ENCODE measurements around the gene IL36A. TPM values are rescaled to one million over a fixed set of nuclear protein-coding genes. Genes with fewer than 3 reads are reported as not detected.

The IL36A gene, protein sequence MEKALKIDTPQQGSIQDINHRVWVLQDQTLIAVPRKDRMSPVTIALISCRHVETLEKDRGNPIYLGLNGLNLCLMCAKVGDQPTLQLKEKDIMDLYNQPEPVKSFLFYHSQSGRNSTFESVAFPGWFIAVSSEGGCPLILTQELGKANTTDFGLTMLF
- total RNA-seq (2014; rRNA removed; shearing (Covaris generic)) = not detected in 2 replicates

DNA sequence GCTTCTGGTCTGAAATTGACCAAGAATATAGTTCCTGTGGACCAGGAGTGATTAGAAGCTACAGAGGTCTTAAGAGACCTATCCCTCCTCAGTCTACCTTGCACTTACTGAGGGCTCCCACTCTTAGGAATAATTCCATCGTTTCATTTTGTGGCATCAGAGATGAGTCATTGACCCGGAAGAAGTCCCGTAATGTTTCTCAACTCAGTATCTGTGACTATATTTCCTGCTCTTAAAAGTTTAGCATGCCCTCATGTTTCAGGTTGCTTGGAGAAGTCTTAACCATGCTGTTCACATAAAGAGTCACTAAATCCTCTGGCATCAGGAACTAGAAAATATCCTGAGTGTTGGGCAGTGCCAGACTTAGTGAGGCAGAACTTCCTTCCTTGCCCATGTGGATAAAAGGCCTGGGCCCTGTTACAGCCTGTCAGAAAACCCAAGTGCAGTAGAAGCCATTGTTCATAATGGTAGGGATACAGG lies at the start of gene IL36A:
Gene IL36A, plus strand, starts transcription at position 430 of the 480 bp plus-strand sequence. CDS start 413 bp downstream, outside the sequence.
- DNase-seq (ENCODE audit: low read depth) = no peak

DNA sequence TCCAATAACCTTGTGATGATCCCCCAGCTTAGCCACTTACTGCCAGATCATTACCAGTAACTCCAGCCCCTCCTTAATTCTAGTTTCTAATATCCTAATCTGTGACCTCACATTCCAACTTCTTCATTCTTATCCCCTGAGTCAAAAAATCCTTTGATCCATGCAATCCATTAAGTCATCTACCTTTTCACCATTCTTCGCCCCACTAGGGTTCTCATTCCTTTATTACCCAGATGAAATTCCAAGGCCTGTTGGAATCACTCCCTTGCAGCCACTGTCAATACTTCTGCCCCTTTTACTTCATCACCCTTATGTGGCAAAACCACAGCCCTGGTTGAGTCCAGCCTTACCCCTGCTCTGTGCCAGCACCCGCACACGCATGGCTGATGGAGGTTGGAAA lies 47.7 kb upstream of the IL36A start:
- no peak for DNase-seq (ENCODE audit: low read depth)

DNA sequence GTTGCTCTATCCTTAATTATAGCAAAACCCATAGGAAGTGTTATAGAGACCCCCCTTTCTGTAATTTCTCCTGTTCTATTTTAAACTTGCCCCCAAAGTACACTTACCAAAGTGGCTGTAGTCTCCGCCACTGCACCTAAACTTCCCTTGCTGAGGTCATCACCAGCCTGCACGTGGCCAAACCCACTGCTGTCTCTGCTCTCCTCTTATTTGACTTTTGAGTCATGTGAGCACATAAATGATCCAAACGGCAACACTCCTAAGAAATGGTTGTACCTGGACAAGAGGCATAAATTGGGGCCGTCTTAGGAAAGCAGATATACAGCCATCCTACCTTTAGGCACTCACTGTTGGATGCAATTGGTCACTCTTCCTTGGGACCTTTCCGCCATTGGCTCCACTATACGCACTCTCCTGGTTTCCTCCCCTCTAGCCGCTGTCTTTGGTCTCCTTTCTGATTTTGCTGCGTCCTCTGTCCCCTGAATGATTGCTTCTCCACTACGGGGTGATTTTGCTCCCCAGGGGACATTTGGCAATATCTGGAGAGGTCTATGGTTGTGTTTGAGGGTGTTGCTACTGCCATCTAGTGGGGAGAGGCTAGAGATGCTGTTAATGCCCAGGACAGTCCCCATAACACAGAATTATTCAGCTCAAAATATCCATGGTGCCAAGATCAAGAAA lies 46.7 kb upstream of the IL36A start:
- peak; percentile 65 for DNase-seq (ENCODE audit: low read depth)

DNA sequence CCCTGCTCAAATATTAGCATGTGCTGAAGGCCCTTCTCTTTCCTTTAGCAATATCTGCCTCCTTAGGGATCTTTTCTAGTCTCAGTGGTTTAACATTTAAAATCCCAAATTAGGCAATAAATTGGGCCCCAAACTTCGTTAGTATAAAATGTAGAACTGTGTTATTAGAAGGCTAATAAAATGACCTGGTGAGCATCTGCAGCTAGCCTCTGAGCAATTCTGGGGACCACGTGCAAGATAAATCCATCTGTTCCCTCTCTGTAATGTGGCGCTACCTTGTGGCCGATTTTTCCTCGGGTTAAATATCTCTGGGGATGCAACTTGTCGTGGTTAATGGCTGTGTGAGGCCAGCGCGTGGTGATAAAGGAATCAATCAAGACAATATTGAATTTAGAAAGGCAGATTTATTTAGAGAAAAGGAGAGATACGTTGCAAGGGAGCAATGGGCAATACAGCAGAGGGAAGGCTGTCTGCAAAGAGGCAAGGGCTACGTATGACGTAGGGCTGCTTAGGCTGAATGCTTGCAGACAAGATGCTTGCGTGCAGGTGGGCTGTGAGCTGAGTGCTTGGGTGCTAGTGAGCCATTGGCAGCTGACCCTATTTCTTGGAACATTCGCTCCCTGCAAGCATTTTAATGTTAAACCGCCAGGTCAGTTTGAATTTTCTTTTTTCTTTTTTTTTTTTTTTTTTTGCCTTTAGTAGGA lies 46.0 kb upstream of the IL36A start:
- DNase-seq (ENCODE audit: low read depth) = no peak

DNA sequence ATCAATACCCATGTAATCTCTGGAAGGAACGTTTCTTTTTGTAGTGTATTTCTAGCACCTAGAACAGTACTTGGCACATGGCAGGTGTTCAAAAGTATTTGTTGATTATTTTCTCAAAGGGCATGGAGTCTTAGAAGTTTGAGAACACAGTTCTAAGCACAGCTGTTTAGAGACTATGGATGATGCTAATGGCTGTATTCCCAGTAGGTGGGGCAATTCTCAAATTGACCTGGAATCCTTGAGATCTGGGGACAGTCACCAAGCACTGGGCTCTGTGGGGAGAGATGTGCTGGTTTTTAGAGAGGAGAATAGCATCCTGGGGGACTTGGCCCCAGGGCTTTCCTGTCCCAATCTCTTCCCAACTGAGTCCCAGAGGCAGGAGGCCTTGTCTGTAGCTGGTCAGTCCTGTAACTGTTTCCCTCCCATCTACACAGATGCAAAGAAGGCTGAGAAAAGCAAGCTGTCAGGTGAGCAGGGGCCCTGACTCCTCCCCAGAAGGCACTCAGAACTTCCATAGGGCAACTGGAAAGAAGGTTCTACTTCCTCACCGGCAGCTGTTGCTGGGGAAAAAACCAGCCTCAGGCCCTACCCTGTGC lies 44.9 kb upstream of the IL36A start:
- DNase-seq (ENCODE audit: low read depth) = no peak

DNA sequence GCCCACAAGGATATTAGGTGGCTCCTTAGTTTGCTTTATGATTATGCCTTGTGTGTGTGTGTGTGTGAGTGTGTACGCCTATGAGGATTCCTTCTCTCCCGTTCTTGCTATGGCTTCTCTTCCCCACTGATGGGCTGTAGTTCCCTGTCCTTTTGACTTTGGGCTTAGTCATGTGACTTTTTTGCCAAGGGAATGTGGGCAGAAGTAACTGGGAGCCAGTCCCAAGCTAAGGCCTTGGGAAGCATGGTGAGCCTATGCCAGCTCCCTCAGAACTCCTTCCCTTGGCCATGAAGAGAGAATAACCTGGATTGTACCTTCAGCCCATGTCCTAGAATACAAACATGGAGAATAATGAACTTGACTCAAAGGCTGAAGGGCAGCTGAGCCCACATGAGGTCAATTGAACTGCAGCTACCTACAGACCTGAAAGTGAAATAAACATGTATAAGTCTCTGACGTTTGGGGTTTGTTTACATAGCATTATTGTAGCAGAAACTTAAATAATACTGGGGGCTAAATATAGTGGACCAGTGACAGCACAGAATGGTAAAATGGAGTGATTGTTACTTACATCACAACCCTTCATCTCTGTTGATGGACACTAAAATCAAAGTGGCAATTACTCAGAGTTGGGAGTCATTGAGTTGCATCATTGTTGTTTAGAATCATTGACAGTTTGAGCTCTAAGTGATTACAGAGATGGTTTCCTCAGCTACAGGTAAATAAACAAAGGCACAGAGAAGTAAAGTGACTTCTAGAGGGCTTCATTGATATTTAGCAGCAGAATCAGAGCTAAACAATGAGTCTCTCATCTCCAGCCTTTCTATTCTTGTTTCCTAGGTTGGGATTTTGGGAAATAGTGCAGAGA lies 42.7 kb upstream of the IL36A start:
- DNase-seq (ENCODE audit: low read depth) = no peak

DNA sequence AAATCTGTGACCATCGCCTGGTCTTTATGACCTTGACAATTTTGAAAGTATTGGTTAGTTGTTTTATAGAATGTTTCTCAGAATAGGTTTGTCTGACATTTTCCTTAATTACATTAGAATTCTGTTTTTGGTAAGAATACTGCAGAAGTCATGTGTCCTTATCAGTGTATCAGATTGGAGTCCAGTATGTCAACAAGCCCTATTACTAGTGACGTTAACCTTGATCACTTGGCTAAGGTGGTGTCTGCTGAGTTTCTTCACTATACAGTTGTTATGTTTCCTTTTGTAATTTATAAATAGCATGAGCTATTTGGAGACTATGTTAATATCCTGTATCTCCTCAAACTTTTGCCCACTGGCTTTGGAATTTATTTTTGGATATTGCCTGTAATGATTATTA lies 38.2 kb upstream of the IL36A start:
- no peak for DNase-seq (ENCODE audit: low read depth)

DNA sequence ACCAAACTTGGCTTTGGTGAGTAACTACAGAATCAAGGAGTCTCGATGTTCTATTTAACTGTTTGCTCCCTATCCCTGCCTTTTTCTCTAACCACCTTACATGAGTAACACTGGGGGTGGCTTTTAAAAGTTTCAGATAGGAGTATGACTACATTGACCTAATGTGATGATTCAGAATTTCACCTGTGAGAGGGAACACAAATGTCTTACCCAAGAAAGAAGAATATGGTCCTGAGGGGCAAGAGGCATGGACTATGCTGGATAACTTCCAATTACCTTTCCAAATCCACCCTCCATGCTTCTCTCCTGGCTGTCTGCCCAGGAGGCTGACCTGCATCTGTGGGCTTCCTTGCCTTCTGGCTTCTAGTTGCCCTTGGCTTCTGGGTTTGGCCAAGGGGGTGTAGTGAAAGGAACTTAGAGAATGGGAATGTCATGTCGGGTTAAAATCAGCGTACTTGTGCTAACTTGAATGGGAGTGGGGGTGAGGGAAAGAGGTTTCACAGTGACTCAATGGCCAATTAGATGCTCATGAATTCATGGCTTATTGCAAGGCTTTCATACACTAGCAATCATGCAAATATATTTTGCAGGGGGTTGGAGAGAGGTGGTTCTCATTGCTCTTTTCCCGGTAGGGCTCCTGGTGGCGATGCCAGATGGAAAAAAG lies 32.7 kb upstream of the IL36A start:
- DNase-seq (ENCODE audit: low read depth) = no peak

DNA sequence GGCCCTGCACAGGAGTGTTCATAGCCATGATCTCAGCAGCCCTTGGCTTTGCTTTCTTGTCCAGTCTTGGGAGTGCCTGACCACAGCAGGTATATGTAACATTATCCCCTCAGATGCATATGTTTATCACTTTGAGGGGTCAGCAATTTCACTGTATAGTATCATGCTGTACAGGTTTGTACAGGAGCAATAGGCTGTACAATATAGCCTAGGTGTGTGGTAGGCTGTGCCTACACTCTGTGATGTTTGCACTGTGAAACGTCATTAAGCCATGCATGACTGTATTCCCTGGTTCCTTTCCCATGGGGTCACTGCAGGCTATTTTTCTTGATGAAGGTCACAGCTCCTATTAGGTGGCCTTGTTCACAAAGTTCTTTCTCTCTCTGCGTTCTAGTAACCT lies 32.1 kb upstream of the IL36A start:
- DNase-seq (ENCODE audit: low read depth) = no peak

DNA sequence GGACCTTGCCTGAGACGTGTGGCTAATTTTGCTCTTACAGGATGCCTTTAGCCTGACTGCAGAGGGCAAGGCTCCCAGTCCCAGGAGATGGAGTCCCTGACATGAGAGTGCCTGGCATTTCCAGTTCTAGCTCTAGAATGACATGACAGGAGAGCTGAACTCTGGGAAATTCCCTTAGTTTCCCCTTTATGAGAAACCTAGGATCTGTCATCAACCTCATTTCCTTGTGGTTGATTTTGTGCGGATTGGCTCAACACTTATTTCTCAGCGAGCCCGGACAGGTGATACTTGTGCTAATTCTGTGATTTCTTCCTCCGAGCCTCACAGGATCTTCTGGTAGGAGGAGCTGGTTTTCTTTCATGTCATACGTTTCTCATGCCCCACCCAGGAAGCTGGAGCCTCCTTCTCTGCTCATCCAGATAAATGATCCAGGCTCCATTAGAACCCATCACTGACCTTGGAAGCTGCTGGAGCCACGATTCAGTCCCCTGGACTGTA lies 27.7 kb upstream of the IL36A start, which contains the start of gene IL36G:
Gene IL36G, plus strand, starts transcription at position 448 of the 498 bp plus-strand sequence. CDS start 633 bp downstream, outside the sequence.
- DNase-seq (ENCODE audit: low read depth) = no peak

DNA sequence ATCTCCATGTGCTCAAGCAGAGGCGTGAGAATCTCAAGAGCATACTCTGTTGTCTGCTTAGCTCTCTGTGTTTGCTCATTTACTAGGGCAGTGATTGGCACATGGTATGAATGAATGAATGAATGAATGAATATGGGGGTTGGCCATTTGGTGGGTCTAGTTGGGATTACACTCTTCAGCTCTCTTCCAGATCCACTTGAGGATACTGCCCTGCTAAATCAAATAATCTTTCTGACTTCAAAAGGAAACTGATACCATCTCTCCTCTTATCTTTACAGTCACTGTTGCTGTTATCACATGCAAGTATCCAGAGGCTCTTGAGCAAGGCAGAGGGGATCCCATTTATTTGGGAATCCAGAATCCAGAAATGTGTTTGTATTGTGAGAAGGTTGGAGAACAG lies 25.5 kb upstream of the IL36A start:
- DNase-seq (ENCODE audit: low read depth) = no peak

DNA sequence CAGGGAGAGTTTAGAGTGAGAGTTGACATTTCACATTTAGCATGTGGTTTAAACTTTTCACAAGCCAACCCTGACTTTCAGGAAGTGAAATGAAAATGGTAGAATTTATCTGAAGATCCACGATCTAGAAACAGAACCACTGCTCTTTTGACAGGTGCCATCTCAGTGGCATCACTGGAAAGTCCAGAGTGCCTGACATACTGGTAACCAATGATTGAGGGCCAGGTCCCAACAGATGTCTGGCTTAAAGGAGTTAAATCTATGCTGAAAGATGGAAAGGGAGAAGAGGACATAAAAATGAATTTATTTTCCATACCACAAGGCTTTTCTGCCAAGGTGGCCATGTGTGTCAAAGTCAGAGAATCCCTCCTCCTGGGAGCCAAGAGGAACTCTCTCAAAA lies 24.7 kb upstream of the IL36A start:
- DNase-seq (ENCODE audit: low read depth) = no peak

DNA sequence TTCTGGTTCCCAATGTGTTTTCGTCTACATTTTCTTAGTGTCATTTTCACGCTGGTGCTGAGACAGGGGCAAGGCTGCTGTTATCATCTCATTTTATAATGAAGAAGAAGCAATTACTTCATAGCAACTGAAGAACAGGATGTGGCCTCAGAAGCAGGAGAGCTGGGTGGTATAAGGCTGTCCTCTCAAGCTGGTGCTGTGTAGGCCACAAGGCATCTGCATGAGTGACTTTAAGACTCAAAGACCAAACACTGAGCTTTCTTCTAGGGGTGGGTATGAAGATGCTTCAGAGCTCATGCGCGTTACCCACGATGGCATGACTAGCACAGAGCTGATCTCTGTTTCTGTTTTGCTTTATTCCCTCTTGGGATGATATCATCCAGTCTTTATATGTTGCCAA lies 20.2 kb upstream of the IL36A start:
- DNase-seq (ENCODE audit: low read depth) = no peak

DNA sequence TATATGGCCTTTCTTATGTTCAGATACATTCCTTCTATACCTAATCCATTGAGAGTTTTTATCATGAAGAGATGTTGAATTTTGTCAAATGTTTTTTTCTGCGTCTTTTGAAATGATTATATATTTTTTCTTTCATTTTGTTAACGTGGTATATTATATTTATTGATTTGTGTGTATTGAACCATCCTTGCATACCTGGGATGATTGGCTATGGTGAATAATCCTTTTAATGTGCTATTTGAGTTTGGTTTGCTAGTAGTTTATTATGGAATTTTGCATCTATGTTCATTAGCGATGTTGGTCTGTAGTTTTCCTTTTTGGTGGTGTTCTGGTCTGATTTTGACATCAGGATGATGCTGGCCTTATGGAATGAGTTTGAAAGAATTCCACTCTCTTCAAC lies 15.6 kb upstream of the IL36A start:
- DNase-seq (ENCODE audit: low read depth) = no peak

DNA sequence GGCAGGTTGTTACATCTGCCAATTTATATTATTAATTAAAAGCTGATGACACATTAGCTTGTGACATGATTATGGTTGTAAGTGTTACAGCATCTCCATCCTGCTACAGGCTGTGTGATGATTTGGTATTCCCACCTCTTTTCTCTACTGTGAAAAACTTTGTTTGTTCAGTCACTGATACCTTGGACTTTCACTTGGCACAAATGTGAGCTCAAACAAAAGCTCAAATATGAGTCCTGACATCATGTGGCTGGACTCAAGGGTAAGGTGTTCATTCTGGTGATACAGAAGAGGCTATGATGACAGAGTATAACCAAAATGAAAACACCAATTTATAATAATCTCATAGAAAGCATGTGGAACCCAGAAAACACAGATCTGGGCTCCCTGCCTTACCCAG lies 11.4 kb upstream of the IL36A start:
- no peak for DNase-seq (ENCODE audit: low read depth)

DNA sequence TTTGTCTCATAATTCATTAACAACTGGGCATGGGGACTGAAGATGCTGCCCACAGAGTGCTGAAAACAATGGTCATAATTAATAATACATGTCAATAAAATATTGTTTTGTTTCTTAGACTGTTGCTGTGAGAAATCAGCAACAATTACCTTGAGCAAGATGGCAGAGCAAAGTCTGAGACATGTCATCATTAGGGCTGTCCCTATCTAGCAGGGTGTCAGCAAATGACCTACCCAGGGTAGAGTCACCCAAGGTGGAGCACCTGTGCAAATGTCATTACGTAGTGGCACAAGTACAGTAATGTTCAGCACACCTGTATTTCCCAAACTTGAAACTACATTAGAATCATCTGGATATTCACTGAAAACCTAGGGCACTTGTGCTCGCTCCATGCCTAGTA lies 10.6 kb upstream of the IL36A start:
- DNase-seq (ENCODE audit: low read depth) = no peak

DNA sequence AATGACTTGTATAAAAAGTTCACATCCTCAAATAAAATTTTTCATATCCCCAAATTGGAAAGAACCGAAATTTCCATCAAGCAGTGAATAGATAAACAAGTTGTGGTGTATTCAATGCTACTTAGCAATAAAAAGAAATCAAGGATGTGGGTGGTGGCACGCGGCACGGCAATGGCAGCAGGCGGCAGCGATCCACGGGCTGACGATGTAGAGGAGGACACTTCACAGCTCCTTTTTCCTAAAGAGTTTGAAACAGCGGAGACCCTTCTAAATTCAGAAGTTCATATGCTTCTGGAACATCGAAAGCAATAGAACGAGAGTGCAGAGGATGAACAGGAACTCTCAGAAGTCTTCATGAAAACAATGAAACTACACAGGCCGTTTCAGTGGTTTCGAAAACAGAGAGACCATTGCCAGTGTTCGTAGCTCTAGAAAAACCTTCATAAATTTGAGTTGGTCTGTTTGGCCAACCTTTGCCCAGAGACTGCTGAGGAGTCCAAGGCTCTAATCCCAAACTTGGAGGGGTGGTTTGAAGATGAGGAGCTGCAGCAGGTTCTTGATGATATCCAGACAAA lies 9.8 kb upstream of the IL36A start:
- no peak for DNase-seq (ENCODE audit: low read depth)

DNA sequence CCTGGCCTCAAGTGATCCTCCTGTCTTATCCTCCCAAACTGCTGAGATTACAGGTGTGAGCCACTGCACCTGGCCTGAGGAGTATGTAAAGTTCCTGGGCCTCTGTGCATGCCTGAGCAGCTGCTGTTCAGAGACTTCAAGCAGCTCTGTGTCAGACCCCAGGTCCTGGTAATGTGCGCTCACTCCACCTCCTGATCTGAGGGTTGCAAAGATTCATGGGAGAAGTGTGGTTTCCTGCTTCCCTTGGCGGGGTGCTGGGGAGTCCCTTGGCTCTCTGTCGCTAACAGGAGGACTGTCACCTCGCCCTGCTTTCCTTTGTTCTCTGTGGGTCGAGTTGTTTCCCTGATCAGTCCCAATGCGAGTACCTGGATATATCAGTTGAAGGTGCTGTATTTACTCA lies 8.6 kb upstream of the IL36A start:
- no peak for DNase-seq (ENCODE audit: low read depth)

DNA sequence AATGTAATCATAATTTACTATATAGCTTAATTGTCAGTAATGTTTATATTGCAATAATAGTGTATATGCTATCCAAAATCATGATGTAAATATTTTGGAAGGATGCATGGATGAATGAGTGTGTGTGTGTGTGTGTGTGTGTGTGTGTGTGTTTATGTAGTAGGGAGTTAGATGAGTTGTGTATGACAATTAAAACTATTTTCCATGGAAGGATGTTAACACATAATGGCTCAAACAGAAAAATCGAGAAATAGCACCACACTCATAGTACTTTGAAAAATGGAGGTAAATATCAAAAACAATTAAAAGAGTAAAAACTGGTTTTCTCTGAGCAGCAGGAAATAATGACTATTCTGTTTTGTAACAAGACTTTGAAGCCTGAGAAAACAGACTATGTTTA lies 8.1 kb upstream of the IL36A start:
- DNase-seq (ENCODE audit: low read depth) = no peak

DNA sequence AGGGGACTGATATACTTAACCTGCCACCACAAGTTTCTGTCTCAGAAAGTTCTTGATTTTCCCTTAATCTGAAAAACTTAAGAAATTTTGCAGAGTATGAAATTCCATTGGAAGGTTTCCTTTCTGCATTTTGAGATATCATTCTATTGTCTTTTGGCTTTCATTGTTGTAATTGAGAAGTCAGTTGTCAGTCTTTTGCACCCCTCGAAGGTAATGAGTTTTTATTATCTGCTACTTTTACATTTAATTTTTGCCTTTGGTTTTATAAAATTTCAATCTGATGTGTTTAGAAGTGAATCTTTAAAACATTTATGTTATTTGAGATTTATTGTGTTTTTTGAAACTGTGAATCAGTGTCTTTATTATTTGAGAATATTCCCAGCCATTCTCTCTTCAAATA lies 4.8 kb upstream of the IL36A start:
- DNase-seq (ENCODE audit: low read depth) = no peak

DNA sequence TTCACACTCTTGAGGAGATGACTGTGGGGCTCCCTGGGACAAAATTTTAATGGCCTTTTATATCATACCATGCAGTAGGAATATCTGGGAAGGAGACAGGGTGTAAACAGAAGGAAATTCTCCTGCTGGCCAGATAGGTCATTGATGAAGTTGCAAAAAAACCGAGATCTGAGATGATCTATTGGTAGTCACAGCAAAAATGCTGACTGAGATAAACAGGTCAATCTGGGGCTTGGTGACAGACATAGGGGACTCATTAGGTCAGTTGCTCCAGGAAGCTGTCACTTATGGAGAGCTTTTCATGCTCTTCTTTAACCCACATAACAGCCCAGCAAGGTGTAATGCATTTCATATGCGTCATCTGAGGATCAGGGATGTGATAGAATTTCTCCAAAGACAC lies 2.6 kb upstream of the IL36A start:
- no peak for DNase-seq (ENCODE audit: low read depth)

Measured in Daoy (cell line).